Measurements from ENCODE around the gene TMEM178B. TPM values are rescaled to one million over a fixed set of nuclear protein-coding genes. Genes with fewer than 3 reads are reported as not detected.

TMEM178B gene
- total and polyA plus RNA-seq, 2 of the 4 experiments (the other 2 are of a cell fraction): under 0.01 to 0.05 TPM

DNA sequence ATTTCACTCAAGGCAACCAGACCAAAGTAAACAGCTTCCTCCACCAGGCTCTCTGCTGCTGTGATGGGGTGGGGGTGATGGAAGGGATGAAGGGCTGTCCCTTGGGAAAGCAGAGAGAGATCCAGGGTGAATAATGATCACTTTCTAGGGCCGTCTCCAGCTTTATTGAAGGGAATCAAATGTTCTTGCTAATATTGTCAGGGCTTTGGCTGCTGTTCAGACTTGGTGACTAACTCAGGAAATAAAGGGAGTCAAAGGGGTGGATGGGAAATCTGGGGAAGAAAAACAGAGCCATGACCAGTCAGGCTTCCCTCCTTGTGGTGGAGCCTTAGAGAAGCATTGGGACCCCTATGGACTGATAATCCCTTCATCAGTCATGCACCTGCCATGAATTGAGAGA is 281.2 kb downstream of the TMEM178B start:
- ATAC-seq (ENCODE audit: low read depth): no peak
- BruUV-seq (replicated peaks): no TSS peak
- ChIA-PET CTCF (interaction anchor here (0.6 kb wide), 1 partner anchor 73 kb away, joined by 3 read pairs; no protein-coding TSS in a partner anchor), POLR2A (ENCODE audit: unreplicated experiment) (no interaction called here)
- Histone ChIP-seq H4K91ac (ENCODE audit: insufficient read depth, low read depth, low read length) (no peak overlapping the region), H3K9ac (ENCODE audit: low read depth, low read length) (no peak overlapping the region), H3K4ac (ENCODE audit: low read depth, low read length) (no peak overlapping the region), H3K79me1 (ENCODE audit: low read depth in 1 of 2, low read length in 2 of 2) (no peaks in the 10 kb centered on the region; a peak in 1 of 4 replicates), H3K9me1 (ENCODE audit: insufficient read depth, low read length) (no peaks in the 10 kb centered on the region), H2BK15ac (ENCODE audit: low read depth, low read length) (no peak overlapping the region), H3K9me3 (ENCODE audit: control insufficient read depth, insufficient read depth, low read length) (peaks cover 2% of the 10 kb centered on the region), H3K4me1 (ENCODE audit: control insufficient read depth, insufficient read depth, low read length) (no peaks in the 10 kb centered on the region), H2AFZ (replicated peaks; ENCODE audit: low read length, poor library complexity) (no peak overlapping the region), H3K18ac (ENCODE audit: low read depth, low read length) (no peak overlapping the region), H3K36me3 (ENCODE audit: control insufficient read depth, insufficient read depth, low read length) (no peaks in the 10 kb centered on the region), H3K56ac (ENCODE audit: extremely low read depth, insufficient read depth, low read length) (no peak overlapping the region), H2BK120ac (ENCODE audit: low read depth, low read length) (no peak overlapping the region), H2BK20ac (ENCODE audit: low read depth, low read length) (no peak overlapping the region), H3K4me2 (ENCODE audit: low read depth, low read length) (no peak overlapping the region), H3K27ac (ENCODE audit: insufficient read depth, low read length) (no peak overlapping the region), H2AK9ac (replicated peaks; ENCODE audit: low read depth, low read length, poor library complexity) (no peak overlapping the region), H3K23ac (ENCODE audit: low read depth, low read length) (no peak overlapping the region), H2AK5ac (ENCODE audit: low read depth, low read length) (no peak overlapping the region), H4K5ac (ENCODE audit: low read depth, low read length) (no peak overlapping the region), H3K27me3 (ENCODE audit: control insufficient read depth, insufficient read depth, low read length) (no peaks in the 10 kb centered on the region), H4K8ac (ENCODE audit: low read depth in 2 of 2, low read length in 2 of 2) (no peak overlapping the region), H3K14ac (replicated peaks; ENCODE audit: low read depth, low read length) (no peak overlapping the region), H3K4me3 (ENCODE audit: insufficient read depth, low read depth, low read length) (no peak overlapping the region), H2BK5ac (ENCODE audit: low read depth, low read length, poor library complexity, severe bottlenecking) (no peak overlapping the region), H4K20me1 (ENCODE audit: insufficient read depth, low read length) (no peaks in the 10 kb centered on the region)
- 0% methylated on average over 1 of the region's 1 CpG; no CpG with 5 or more reads in 1 of the 2 experiments for WGBS, 2 experiments (ENCODE audit: extremely low coverage in 2 of 2, insufficient read length in 1 of 2)
- DNase-seq: no peak
- in situ Hi-C loops (cut with MboI; ENCODE audit: low sequenced_read_pairs) (no loop called here), intact Hi-C loops (cut with micrococcal nuclease) (no loop called here), dilution Hi-C loops (cut with HindIII; ENCODE audit: low sequenced_read_pairs, unreplicated experiment) (no loop called here)
- TF ChIP-seq, protein P1, sequence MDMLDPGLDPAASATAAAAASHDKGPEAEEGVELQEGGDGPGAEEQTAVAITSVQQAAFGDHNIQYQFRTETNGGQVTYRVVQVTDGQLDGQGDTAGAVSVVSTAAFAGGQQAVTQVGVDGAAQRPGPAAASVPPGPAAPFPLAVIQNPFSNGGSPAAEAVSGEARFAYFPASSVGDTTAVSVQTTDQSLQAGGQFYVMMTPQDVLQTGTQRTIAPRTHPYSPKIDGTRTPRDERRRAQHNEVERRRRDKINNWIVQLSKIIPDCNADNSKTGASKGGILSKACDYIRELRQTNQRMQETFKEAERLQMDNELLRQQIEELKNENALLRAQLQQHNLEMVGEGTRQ (IDR thresholded peaks at IDR 0.05; ENCODE audit: low read depth, low read length): no peak
- TF ChIP-seq CHD1 (IDR thresholded peaks at IDR 0.05; ENCODE audit: low read depth, low read length) (no peak), CEBPB (IDR thresholded peaks at IDR 0.05; ENCODE audit: low read depth, low read length) (no peak), BHLHE40 (IDR thresholded peaks at IDR 0.05; ENCODE audit: low read depth, low read length) (no peak), NFE2L2 (IDR thresholded peaks at IDR 0.05; ENCODE audit: low read depth, low read length) (no peak), RFX5 (IDR thresholded peaks at IDR 0.05; ENCODE audit: low read depth, low read length) (no peak), MAZ (IDR thresholded peaks at IDR 0.05; ENCODE audit: borderline replicate concordance, low read depth, low read length) (no peak), MAFK (IDR thresholded peaks at IDR 0.05; ENCODE audit: low read depth, low read length) (no peak), MXI1 (IDR thresholded peaks at IDR 0.05; ENCODE audit: borderline replicate concordance, low read depth, low read length) (no peak)
- TF ChIP-seq, protein P2, sequence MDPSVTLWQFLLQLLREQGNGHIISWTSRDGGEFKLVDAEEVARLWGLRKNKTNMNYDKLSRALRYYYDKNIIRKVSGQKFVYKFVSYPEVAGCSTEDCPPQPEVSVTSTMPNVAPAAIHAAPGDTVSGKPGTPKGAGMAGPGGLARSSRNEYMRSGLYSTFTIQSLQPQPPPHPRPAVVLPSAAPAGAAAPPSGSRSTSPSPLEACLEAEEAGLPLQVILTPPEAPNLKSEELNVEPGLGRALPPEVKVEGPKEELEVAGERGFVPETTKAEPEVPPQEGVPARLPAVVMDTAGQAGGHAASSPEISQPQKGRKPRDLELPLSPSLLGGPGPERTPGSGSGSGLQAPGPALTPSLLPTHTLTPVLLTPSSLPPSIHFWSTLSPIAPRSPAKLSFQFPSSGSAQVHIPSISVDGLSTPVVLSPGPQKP (IDR thresholded peaks at IDR 0.05; ENCODE audit: borderline replicate concordance, low read depth, low read length): no peak

All from IMR-90 (cell line).